EL (cell line): ENCODE measurements around the gene HOXD13.

Experiments used
- DNase-seq: peaks from one replicate; pipeline ENCODE4 v3.0.0-alpha.2; 2016

The HOXD13 gene

GRCh38 chr2:176107731-176108181 is 15.2 kb downstream of the HOXD13 start:
- no peak for DNase-seq

DNA sequence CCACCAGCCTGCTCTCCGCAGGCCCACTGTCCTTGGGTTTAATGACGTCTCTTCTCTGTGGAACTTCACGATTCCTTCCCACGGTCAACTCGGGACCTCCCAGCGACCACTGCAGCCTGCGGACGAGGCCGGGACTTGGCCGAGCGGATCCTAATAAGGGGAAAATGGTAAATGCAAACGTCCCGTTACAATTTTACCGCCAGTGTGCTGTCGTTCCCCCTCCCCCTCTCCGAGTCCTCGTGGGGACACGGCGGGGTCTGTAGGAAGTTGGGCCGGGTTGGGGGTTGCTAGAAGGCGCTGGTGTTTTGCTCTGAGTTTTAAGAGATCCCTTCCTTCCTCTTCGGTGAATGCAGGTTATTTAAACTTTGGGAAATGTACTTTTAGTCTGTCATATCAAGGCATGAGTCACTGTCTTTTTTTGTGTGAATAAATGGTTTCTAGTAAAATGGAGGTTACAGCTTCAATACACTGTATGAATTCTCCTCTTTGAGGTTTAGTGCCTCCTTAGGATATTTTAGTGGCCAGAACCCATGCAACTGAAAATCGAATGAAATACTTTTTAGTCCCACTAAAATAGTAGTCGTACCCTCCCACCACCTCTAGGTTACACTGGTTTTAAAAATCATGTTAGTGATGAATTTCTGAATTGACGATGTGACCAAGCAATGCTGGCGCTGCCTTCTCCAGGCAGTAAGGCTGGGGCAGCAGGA is 16.8 kb downstream of the HOXD13 start:
- DNase-seq: no peak

- DNase-seq: no peak
Measured at GRCh38 chr2:176109946-176110345, 17.4 kb downstream of the HOXD13 start.

- no peak for DNase-seq
Measured at GRCh38 chr2:176110415-176111308, 18.1 kb downstream of the HOXD13 start.

DNA sequence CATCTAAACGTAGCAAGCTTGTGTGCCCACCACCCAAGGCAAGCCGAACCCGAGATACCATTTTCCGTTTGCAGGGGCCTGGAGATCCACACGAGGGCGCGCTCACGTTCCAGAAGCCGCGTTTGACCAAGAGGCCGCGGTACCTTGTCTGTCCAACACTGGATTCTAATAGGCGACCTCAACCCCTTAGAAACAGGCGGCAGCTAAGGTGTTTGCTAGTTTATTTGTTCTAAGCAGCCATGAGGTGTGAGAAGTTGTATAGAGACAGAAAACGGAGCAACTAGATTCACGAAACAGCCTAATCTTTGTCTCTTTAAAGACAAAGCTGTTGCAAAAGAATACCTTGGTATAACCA is 18.8 kb downstream of the HOXD13 start:
- no peak for DNase-seq

DNA sequence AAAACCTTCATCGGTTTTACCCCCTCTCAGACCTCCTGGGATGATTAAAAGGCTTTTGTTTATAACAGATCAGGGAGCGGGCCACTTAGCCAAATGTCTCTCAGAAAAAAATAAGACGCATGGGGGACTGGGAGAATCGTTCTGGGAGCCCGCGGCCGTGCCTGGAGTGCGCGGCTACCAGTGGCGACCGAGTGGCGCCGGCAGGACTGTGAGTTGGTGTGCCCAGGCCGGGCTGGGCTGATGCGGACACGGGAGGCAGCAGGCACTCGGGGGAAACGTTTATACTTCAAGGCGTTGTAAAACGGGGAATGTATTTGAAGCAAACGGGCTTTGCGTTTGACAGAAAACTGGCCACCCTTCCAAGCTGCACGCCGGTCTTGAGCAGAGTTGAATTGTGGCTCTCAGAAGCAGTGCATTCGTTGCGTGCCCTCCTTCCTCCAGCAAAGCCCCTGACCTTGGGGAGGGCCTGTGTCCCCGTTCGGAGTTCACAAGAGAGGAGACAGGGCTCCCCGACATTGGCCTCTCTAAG is 19.4 kb downstream of the HOXD13 start:
- DNase-seq: no peak

GRCh38 chr2:176112375-176113302 is 20.1 kb downstream of the HOXD13 start:
- DNase-seq: no peak

GRCh38 chr2:176114120-176114929 is 21.8 kb downstream of the HOXD13 start:
- DNase-seq: no peak

- DNase-seq: no peak
Measured at GRCh38 chr2:176114930-176115625, 22.6 kb downstream of the HOXD13 start.

DNA sequence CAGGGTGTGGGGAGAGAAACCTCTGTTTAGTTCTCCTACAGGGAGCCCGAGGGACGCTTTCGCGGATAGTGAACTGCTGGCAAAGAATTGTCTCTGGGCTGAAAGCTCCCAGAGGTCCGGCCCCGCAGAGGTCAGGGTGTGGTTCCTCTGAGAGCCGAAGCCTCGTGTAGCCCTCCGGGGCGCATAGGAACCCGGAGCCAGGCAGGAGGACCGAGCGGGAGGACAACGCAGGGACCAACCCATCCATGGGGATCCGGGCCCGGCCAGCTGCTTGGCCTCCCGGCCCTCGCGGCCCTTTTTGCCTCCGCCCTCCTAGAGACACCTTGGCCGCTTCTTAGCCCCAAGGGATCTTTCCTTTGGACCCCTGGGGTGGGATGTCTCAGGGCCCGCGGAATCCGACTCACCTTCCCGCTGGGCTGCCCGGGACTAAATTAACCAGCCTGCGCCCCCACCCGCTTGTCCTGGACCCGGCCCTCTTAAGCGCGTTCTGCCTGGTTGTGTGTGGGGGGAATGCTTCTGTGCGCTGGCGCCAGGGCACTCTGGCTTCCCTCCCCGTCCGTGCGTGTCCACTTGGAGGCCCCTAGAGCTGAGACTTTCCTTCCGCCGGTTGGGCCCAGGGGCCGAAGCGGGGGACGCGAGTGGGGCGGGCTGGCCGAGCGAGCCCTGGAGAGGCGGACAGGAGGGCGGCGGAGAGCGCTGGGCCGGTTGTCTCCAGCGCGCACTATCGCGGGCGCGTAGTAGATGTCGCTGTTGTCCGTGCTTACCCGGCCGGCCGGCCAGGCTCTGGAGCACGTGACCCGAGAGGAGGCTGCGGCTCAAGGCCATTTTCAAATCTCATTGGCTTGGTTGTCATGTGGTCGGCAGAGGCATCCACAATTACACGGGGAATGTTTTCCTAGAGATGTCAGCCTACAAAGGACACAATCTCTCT is 23.6 kb downstream of the HOXD13 start, which contains the start of gene HOXD10:
HOXD10 (plus strand) TSS at position 896 of the 931 bp plus-strand sequence. CDS start 56 bp downstream, outside the sequence.
- no peak for DNase-seq

DNA sequence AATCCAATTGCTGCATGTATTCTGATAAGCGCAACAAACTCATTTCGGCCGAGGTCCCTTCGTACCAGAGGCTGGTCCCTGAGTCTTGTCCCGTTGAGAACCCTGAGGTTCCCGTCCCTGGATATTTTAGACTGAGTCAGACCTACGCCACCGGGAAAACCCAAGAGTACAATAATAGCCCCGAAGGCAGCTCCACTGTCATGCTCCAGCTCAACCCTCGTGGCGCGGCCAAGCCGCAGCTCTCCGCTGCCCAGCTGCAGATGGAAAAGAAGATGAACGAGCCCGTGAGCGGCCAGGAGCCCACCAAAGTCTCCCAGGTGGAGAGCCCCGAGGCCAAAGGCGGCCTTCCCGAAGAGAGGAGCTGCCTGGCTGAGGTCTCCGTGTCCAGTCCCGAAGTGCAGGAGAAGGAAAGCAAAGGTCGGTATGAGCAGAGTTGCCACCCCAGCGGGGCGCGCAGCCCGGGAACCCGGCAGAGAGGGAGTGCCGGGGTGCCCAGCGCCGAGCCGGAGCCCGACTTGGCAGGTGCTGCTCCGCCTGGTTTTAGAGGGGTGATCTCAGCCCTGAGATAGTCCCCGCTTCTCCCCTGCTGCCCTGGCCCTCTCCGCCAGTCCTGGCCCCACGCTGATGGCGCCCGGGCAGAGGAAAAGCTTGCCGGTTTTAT is 24.8 kb downstream of the HOXD13 start:
- no peak for DNase-seq

GRCh38 chr2:176117823-176118371 is 25.4 kb downstream of the HOXD13 start:
- DNase-seq: no peak

GRCh38 chr2:176118601-176119339 is 26.2 kb downstream of the HOXD13 start:
- no peak for DNase-seq

- DNase-seq: no peak
Measured at GRCh38 chr2:176120364-176121189, 28.1 kb downstream of the HOXD13 start.

- DNase-seq: no peak
Measured at GRCh38 chr2:176121190-176122051, 28.9 kb downstream of the HOXD13 start.

GRCh38 chr2:176122052-176122682 is 29.6 kb downstream of the HOXD13 start:
- no peak for DNase-seq
